ENCODE measurements around the gene MAP2K2. TPM values are rescaled to one million over a fixed set of nuclear protein-coding genes. Genes with fewer than 3 reads are reported as not detected.

Gene MAP2K2
- total and polyA plus RNA-seq, 9 of the 15 experiments (the other 6 are each of a cell fraction or from before 2014, with no cell fraction given), result 1.0 to 151 (median 58.3) TPM

DNA sequence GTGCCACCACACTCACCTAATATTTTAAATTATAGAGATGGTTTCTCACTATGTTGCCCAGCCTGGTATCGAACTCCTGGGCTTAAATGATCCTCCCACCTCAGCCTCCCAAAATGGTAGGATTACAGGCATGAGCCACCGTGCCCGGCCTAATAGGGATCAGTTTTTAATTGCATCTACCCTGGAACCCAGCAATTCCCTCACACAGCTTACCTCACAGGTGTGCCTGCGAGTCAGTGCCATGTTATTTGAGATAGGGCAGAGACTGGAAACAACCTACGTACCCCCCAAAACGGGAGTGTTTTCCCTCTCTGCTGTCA lies 14.3 kb downstream of the MAP2K2 start (continued):
- TF ChIP-seq, protein P1, sequence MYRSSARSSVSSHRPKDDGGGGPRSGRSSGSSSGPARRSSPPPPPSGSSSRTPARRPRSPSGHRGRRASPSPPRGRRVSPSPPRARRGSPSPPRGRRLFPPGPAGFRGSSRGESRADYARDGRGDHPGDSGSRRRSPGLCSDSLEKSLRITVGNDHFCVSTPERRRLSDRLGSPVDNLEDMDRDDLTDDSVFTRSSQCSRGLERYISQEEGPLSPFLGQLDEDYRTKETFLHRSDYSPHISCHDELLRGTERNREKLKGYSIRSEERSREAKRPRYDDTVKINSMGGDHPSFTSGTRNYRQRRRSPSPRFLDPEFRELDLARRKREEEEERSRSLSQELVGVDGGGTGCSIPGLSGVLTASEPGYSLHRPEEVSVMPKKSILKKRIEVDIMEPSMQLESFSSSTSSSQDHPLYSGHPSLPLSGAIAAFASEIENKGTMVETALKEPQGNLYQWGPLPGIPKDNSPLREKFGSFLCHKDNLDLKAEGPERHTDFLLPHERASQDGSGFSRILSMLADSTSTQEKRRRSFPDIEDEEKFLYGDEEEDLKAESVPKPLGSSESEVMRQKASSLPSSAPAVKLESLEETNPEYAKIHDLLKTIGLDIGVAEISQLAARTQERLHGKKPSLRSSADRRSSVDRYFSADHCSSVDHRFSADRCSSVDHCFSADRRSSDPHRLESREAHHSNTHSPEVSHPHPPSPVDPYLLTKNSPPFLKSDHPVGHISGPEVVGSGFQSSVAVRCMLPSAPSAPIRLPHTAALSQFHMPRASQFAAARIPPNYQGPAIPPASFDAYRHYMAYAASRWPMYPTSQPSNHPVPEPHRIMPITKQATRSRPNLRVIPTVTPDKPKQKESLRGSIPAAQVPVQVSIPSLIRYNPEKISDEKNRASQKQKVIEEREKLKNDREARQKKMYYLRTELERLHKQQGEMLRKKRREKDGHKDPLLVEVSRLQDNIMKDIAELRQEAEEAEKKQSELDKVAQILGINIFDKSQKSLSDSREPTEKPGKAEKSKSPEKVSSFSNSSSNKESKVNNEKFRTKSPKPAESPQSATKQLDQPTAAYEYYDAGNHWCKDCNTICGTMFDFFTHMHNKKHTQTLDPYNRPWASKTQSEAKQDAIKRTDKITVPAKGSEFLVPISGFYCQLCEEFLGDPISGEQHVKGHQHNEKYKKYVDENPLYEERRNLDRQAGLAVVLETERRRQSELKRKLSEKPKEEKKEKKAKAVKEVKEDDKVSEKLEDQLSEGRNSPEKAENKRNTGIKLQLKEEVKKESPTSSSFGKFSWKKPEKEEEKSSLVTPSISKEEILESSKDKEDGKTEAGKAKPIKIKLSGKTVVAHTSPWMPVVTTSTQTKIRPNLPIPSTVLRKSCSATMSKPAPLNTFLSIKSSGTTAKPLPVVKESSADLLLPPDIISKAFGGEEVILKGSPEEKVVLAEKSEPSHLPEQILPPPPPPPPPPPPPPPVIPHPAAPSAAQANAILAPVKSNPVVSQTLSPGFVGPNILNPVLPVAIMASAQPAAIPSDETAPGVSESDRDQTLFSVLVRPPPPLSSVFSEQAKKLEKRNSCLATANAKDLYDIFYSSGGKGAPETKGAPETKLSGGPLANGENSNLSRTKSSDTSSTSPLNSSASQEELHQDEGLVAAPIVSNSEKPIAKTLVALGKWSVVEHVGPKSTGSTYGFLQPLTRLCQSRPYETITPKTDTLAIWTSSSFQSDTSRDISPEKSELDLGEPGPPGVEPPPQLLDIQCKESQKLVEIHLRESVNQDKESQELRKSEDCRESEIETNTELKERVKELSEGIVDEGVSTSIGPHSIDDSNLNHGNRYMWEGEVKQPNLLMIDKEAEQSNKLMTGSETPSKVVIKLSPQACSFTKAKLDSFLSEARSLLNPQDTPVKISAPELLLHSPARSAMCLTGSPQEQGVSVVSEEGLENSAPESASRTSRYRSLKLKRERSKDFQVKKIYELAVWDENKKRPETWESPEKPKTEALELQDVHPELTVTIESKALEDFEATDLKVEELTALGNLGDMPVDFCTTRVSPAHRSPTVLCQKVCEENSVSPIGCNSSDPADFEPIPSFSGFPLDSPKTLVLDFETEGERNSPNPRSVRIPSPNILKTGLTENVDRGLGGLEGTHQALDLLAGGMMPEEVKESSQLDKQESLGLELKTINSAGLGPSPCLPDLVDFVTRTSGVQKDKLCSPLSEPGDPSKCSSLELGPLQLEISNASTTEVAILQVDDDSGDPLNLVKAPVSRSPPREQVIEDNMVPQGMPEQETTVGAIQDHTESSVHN (IDR thresholded peaks at IDR 0.05; ENCODE audit: borderline replicate concordance in 1 of 2, low read depth in 1 of 2), result no peak
- TF ChIP-seq ZNF445 (CRISPR knock-in tag; IDR thresholded peaks at IDR 0.05; ENCODE audit: low read depth) (no peak), GATAD2A (IDR thresholded peaks at IDR 0.05) (no peak), PPARD (CRISPR knock-in tag; IDR thresholded peaks at IDR 0.05) (no peak), ATF1 (CRISPR knock-in tag; IDR thresholded peaks at IDR 0.05) (no peak), ATF1 (tag; IDR thresholded peaks at IDR 0.05) (no peak), PHF21A (IDR thresholded peaks at IDR 0.05; ENCODE audit: borderline replicate concordance, low read depth) (no peak), POLR2B (IDR thresholded peaks at IDR 0.05; ENCODE audit: low read depth, partially characterized antibody) (no peak), ZNF589 (CRISPR knock-in tag; IDR thresholded peaks at IDR 0.05; ENCODE audit: low read depth) (no peak), ILK (tag; IDR thresholded peaks at IDR 0.05; ENCODE audit: borderline replicate concordance, low read depth) (no peak)
- TF ChIP-seq, protein P2, sequence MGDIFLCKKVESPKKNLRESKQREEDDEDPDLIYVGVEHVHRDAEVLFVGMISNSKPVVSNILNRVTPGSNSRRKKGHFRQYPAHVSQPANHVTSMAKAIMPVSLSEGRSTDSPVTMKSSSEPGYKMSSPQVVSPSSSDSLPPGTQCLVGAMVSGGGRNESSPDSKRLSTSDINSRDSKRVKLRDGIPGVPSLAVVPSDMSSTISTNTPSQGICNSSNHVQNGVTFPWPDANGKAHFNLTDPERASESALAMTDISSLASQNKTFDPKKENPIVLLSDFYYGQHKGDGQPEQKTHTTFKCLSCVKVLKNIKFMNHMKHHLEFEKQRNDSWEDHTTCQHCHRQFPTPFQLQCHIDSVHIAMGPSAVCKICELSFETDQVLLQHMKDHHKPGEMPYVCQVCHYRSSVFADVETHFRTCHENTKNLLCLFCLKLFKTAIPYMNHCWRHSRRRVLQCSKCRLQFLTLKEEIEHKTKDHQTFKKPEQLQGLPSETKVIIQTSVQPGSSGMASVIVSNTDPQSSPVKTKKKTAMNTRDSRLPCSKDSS (IDR thresholded peaks at IDR 0.05; ENCODE audit: low read depth, partially characterized antibody), result no peak
- TF ChIP-seq, protein P3, sequence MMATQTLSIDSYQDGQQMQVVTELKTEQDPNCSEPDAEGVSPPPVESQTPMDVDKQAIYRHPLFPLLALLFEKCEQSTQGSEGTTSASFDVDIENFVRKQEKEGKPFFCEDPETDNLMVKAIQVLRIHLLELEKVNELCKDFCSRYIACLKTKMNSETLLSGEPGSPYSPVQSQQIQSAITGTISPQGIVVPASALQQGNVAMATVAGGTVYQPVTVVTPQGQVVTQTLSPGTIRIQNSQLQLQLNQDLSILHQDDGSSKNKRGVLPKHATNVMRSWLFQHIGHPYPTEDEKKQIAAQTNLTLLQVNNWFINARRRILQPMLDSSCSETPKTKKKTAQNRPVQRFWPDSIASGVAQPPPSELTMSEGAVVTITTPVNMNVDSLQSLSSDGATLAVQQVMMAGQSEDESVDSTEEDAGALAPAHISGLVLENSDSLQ (IDR thresholded peaks at IDR 0.05), result no peak
- TF ChIP-seq, protein P4, sequence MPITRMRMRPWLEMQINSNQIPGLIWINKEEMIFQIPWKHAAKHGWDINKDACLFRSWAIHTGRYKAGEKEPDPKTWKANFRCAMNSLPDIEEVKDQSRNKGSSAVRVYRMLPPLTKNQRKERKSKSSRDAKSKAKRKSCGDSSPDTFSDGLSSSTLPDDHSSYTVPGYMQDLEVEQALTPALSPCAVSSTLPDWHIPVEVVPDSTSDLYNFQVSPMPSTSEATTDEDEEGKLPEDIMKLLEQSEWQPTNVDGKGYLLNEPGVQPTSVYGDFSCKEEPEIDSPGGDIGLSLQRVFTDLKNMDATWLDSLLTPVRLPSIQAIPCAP (CRISPR knock-in tag; IDR thresholded peaks at IDR 0.05; ENCODE audit: borderline replicate concordance), result no peak
- TF ChIP-seq, protein P5, sequence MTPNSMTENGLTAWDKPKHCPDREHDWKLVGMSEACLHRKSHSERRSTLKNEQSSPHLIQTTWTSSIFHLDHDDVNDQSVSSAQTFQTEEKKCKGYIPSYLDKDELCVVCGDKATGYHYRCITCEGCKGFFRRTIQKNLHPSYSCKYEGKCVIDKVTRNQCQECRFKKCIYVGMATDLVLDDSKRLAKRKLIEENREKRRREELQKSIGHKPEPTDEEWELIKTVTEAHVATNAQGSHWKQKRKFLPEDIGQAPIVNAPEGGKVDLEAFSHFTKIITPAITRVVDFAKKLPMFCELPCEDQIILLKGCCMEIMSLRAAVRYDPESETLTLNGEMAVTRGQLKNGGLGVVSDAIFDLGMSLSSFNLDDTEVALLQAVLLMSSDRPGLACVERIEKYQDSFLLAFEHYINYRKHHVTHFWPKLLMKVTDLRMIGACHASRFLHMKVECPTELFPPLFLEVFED (CRISPR knock-in tag; conservative IDR thresholded peaks at IDR 0.05), result no peak
